GM12874 (cell line): Measurements from ENCODE around the gene PEX16.

Source experiments
- TF ChIP-seq, protein P1 (sequence below): IDR thresholded peaks from 2 replicates; pipeline ENCODE4 v1.5.1; 2011; ENCODE audit warnings: low read depth, mild to moderate bottlenecking, control low read depth, low read length, moderate library complexity; ENCODE audit not compliant: insufficient read depth

Gene PEX16

DNA sequence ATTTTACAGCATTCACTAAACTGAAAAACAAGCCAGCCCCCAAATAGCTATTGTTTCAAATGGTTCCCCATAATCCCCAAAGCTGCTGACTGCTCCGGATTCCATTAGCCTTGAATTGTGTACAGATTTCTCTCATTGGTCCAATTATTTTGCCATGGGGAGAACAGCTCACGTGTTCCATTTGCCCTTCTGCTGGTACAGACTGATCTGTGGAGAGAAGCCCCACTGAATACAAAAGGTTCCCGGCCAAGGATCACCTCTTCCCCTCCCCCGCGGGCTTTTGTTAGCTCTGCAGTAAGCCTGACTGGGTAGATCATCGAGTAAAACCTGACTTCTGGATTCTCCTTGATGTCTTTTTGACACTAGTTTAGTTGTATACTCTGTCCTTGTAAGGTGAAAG lies 41.3 kb downstream of the PEX16 start:
- TF ChIP-seq, protein P1, sequence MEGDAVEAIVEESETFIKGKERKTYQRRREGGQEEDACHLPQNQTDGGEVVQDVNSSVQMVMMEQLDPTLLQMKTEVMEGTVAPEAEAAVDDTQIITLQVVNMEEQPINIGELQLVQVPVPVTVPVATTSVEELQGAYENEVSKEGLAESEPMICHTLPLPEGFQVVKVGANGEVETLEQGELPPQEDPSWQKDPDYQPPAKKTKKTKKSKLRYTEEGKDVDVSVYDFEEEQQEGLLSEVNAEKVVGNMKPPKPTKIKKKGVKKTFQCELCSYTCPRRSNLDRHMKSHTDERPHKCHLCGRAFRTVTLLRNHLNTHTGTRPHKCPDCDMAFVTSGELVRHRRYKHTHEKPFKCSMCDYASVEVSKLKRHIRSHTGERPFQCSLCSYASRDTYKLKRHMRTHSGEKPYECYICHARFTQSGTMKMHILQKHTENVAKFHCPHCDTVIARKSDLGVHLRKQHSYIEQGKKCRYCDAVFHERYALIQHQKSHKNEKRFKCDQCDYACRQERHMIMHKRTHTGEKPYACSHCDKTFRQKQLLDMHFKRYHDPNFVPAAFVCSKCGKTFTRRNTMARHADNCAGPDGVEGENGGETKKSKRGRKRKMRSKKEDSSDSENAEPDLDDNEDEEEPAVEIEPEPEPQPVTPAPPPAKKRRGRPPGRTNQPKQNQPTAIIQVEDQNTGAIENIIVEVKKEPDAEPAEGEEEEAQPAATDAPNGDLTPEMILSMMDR, result no peak

DNA sequence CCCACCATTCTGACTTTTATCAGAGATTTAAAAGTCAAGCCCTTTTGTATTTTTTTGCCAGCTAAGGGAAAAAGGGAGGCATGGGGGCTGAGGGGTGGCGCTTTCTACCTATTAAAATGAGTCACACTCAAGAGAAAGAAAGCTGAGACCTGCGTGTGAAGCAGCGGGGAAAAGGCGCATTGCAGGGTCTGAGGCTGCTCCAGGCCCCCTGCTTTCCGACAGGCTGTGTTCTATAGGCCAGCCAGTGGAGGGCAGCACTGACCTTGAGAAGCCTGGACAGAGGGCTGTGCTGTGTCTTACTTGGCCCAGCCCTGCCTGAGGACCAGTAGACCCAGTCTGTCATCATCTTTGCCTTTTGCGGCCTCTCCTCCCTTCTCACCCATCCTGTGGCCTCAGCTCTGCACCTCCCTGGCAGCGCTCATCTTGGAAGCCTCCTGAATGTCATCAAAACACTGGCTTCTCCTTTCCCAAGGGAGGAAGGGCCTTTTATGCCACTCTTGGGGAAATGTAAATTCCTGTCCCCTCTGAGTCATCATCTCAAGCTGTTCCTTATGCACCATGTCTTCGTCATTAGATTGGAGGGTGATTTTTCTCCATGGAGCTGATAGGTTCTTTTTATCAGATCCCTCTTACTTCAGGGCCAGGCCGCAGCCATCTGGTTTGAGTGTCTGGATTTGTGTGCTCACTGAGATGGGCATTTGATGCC lies 44.9 kb downstream of the PEX16 start:
- TF ChIP-seq, protein P1, result peak; percentile 68

DNA sequence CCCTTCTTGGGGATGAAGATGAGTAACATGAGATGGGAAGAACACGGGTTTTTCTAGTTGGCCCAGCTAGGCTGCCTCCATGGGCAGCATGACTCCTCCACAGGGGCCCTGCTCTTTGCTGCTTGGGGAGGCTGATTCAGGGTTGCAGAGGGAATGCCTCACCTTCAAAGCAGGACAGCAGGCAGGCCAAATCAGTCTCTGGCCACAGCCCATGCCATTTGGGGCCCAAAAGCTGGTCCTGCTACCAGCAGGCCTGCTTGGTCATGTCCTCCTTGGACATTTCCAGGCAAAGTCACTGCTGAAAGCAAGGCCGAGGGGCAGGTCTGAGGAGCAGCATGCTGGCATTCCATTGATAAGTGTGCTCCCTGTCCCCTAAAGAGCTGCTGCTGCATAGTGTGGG lies 46.0 kb downstream of the PEX16 start:
- TF ChIP-seq, protein P1, result no peak

DNA sequence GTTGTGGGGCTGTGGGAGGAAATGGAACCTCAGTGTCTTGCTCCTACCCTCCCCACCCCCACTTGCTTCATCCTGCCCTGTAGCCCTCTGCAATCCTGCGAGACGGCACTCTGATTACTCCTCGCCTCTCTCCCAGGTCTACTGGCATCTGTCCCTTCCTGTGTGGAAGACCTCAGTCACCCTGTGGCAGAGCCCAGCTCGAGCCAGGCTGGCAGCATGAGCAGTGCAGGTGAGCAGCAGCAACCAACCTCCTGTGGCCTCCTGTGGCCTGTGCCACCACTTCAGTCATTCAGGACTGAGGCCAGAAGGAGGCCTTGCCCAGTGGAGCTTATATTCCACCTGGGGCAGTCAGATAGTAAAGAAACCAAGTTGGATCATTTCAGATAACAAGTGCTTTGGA lies 47.0 kb downstream of the PEX16 start:
- TF ChIP-seq, protein P1, result no peak

DNA sequence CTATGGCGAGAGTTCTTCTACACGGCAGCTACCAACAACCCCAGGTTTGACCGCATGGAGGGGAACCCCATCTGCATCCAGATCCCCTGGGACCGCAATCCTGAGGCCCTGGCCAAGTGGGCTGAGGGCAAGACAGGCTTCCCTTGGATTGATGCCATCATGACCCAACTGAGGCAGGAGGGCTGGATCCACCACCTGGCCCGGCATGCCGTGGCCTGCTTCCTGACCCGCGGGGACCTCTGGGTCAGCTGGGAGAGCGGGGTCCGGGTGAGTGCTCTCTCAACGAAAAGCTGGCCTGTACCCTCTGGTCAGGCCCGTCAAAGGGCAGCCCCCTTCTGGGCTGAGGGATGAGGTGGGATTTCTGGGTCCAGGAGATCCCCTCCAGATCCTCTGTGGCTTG lies 48.1 kb downstream of the PEX16 start:
- TF ChIP-seq, protein P1, result no peak

DNA sequence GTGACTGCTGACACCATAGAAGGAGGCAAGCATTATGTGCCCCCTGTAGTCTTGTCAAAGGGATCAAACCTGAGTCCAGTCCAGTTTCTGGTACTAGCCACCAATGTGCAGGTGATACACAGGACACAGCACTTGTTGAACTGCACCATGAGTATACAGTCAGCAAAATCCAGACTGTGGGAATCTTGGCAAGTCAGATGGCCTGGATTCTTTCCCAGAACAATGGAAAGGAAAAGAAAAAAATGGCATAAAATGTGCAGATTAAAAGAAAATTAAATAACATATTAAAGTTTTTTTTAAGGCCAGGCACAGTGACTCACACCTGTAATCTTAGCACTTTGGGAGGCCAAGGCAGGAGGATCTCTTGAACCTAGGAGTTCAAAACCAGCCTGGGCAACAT lies 53.6 kb downstream of the PEX16 start:
- TF ChIP-seq, protein P1, result no peak

DNA sequence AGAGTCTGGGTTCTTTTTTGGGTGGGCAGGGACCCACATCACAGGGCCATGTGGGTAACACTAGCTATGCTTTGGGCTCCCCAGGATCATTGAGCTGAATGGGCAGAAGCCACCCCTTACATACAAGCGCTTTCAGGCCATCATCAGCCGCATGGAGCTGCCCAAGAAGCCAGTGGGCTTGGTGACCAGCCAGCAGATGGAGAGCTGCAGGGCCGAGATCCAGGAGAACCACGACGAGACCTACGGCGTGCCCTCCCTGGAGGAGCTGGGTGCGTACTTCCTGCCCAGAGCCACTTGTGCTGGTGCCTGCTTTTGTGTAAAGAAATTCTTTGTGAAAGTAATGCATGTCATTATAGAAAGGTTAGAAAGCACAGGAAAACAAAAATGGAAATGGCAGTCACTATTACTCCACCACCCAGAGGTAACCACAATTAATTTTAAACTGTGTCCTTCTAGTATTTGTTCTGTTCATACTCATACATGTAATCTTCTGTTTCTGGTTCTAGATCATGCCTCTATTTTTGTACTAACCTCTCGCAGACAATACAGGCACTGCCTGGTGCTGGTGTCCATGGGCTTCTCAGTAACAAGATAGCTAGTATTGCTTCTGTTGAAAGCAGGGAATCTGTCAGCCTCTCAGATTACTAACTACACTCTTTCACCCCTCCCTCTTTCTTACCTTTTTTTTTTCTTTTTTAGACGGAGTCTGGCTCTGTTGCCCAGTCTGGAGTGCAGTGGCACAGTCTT lies 56.7 kb downstream of the PEX16 start:
- TF ChIP-seq, protein P1, result no peak
